Jurkat, Clone E6-1 (cell line): ENCODE data around the gene SPATA2.
"Not testable (repeated sequence)": the region's sequence is repeated elsewhere in the genome, so short reads cannot be mapped to it uniquely, and the experiment has no call there.

ENCODE experiments used
- DNase-seq: peaks from one replicate; pipeline ENCODE4 v3.0.0-alpha.2; 2011; ENCODE audit warnings: low read depth, low spot score
- H3K4me3 ChIP-seq: 2 replicates; pipeline ENCODE4 v1.5.1; 2011; ENCODE audit warnings: mild to moderate bottlenecking, low read length, control low read depth, moderate library complexity

SPATA2 gene

DNA sequence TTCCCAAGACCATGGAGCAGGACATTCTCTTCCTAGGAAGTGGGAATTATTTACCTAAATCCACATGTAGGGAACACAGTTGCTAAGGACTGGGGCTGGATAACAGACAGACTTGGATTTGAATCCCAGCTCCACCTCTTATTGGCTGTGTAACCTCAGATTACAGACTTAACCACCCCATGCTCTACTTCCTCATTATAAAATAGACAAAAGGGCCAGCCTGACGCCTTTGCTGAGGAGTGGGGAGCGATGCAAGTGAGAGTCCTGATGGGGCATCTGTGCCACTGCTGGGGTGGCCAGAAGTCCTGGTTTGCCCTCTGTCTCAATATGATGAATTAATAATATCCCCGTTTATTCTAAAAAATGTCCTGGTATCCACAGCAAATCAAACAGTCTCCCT lies 46.8 kb downstream of the SPATA2 start:
- DNase-seq: no peak
- no peak overlapping the region for H3K4me3 ChIP-seq

DNA sequence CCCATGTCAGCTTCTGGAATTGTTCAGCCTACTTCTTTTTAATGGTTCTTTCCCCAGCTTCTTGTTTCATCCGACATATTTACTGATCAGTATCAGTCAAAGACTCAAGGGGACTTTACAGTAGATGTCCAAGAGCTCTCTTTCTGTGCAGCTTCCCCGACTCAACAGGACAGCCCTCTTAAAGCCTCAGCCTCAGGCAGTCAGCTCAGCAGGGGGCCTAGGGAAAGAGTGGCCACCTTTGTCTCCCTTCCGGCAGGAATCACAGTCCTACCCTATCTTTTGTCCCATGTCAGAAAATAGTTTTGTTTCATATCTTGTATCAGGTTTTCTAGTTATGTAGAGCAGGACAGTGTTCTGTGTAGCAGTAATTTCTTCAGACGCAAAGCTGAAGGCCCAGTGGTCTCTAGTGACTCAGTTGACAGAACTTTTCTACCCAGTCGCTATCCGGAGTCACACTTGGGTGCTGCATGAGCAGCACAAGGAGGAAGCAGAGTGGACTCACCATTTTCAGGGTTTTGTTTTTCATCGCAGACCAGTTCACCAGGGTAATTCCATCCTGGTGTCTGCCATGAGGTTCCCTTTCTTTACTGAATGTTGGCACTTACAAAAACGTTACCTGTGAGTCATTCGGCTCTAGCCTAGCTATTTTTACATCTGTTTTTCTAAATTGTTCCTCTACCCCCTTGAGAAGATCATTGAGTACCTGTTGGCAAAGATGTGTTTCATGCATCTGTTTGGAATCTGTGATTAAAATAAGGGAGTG lies 47.7 kb downstream of the SPATA2 start:
- no peak overlapping the region for H3K4me3 ChIP-seq
- no peak for DNase-seq

DNA sequence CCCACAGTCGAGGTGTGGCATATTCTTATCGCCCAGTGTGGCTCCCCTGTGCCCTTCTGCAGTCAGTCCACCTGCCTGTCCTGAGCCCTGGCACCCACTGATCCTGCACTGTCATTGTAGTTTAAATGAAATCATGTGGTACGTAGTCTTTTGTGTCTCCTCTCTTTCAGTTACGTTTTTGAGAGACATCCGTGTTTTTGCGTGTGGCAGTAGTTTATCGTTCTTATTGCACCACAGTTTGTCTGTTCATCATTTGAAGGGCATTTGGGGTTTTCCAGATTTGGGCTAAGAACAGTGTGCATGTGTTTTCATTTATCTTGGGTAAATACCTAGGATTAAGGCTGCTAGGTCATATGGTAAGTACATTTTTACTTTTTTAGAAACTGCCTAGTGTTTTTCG lies 49.3 kb downstream of the SPATA2 start:
- H3K4me3 ChIP-seq: no peak overlapping the region
- no peak for DNase-seq

DNA sequence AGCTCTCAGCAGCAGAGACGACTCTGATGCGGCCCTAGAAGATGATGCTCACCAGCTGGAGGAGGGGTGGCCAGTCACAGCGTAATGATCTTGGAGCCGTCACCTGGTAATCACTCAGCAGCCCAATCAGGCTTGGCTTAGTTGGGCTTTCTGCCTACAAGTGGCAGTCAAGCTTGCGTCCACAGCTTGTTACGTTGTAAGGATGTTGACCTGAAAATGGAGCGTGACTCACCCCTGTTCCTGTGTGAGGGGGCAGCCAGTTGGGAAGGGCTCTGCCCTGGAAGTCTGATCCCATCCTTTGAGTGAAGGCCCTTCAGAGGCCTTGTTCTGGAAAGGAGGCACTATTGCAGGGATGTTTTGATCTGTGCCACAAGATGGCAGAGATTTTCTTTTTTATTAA lies 49.8 kb downstream of the SPATA2 start:
- H3K4me3 ChIP-seq: no peak overlapping the region
- DNase-seq: no peak

DNA sequence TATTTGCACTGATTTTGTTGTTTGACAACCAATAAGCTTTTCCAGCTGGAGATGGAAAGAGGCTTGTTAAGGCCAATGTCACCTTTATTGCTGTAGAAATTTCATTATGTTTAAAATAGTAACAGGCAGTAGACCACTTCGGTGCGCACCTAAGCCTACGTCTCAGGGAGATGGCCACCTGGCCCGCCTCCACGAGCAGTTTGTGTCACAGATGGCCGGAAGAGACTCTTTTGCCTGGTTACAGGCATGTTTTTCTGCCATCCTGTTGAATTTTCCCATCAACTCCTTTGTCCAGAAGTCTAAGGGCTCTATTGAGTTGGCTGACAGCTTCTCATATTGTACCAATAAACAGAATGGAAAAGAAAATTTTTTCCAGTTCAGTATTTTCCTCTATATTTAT lies 51.7 kb downstream of the SPATA2 start:
- DNase-seq: no peak
- no peak overlapping the region for H3K4me3 ChIP-seq

DNA sequence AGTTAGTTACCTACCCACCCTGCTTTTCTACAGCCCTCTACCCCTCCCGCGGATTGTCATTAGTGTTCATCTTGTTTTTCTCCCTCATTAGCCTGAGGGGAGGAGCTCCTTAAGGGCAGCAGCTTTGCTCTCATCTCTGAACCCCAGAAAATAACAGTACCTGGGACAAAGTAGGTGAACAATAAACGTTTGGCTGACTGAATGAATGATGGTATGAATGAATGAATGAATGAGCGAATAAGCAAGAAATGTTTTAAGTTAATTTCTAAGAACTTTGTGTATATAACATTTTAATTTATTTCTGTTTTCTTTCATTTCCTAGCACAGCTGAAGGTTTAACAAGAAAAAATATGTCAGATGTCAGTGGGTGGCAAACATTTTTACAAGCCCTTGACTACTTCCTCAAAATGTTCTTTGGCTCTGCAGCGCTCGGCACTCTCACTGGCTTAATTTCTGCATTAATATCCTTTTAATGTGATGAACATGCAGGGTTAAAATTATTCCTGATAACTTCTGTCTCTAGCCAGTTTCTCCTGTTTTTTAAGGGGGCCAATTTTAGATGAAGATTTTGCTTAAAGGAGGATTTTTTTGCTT lies 52.6 kb downstream of the SPATA2 start:
- H3K4me3 ChIP-seq: no peak overlapping the region
- DNase-seq: no peak

DNA sequence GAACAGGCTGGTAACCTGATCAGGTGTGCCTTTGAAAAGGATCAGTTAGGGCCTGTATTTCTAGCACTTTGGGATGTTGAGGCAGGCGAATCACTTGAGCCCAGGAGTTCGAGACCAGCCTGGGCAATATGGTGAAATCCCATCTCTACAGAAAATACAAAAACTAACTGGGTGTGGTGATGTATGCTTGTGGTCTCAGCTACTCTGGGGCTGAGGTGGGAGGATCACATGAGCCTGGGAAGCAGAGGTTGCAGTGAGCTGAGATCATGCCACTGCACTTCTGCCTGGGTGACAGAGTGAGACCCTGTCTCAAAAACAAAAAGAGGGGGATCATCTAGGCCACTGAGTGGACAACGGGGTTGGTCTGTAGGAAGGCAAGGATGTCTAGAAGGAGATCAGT lies 54.1 kb downstream of the SPATA2 start:
- not testable (repeated sequence) for DNase-seq, H3K4me3 ChIP-seq

DNA sequence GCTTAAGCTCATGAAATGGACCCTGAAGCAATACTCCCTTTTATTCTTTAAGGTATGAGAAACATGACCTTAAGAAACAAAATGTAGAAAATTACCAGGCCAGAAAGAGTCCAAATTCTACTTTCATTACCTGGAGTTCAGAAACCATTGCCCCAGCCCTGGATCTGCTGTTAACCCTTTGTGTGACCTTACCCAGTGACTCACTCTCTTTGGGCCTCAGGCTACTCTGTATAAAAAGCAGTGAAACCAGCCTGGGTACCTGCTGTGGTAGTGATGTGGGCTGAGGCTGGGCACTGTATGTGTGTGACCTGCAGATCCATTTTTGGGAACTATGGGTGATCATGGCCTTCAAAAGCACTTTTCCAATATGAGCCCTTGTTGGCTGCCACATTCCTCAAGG lies 55.5 kb downstream of the SPATA2 start:
- no peak overlapping the region for H3K4me3 ChIP-seq
- DNase-seq: no peak

DNA sequence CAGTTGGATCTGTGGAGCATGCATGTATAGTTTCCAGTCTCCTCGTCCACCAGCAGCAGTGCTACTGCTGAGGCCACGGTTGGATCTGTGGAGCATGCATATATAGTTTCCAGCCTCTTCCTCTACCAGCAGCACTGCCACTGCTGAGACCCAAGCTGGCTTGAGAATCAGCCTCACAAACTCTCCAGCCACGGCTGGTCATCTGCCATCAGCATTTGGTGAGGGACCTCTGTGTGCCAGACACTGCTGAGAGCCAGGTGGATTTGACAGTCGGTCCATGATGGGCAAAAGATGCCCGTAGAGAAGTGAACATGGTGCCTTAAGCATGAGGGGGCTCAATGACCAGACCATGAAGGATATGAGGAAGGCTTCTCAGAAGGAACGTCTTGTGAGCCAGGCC lies 56.3 kb downstream of the SPATA2 start:
- DNase-seq: no peak
- no peak overlapping the region for H3K4me3 ChIP-seq

DNA sequence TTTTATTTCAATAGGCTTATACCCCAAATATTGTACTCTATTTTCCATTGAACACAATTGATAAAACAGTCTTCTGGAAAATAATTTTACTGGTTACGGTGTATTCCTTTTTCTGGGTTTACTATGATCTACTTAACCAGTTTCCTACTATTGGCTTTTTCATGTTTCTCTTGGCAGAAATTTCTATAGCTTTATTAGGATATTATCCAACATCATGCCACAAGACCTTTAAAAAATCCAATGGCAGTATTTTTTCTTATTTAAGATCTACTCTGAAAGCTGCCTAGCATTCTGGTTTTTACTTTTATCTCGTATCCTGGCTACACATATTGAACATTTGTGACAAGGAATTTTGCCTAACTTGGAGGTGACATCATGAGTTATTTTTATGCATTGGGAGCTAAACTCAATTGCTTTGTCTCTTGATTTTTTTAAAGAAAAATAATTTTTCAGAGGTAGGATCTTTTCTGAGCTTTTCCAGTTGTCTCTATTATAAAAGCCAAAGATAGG lies 57.2 kb downstream of the SPATA2 start:
- H3K4me3 ChIP-seq: no peak overlapping the region
- no peak for DNase-seq

DNA sequence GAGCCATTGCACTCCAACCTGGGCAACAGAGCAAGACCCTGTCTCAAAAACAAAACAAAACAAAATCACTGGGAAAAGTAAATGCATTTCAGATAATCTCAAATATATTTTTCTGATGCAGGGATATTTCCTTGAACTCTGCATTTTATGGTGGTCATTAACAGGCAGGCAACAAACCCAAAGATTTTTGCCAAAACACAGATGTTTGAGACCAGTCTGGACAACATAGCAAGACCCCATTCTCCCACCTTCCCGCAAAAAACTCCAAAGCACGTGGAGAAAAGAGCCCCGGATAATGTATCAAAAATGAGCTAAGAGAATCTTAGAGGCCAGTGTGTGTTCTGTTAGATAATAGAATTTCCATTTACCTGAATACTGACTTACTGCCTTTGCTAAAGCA lies 58.4 kb downstream of the SPATA2 start:
- H3K4me3 ChIP-seq: no peak overlapping the region
- DNase-seq: no peak

DNA sequence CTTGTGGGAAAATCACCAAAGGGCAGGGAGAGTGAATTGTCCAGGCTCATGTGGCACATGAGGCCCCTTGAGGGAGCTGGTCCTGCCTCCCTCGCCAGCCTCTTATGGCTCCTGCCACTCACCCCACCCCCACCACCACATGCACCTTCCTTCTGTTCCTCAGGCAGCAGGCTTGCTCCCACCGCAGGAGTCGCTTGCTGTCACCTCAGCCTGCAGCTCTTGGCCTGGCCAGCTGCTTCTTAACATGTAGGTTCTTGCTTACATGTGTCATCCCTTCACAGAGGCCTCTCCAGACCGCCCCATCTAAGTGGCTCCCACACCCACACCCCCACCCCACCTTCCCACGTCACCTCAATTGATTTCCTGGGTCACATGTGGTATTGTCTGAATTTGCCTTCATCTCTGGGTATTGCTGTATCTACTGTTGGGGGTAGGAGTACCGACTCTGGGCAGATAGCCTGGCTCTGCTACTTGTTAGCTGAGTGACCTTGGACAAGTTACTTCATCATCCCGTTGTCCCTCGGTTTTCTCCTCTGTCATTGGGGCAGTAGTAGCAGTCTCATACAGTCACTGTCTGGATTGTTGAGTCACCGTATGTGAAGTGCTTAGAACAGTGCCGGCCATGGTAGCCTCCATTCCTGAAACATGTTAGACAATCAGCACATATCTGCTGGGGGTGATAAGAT lies 61.0 kb downstream of the SPATA2 start:
- no peak overlapping the region for H3K4me3 ChIP-seq
- DNase-seq: no peak

DNA sequence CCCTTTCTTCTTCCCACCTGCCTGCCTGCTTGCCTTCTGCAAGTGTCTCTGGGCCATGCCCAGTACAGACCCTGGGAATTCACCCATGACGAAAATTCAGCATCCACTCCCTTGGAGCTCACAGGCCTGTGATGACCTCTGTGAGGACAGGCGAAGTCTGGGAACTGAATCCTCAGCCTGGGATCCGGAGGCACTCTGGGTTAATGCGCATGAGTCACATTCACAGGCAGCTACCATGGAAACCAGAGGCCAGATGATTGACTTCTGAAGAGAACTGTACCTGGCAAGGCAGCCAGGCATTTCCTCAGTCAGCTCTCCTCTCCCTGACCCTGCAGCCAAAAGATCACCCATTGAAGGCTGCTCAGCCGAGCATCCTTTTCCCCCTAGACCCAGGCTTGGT lies 61.7 kb downstream of the SPATA2 start:
- no peak overlapping the region for H3K4me3 ChIP-seq
- no peak for DNase-seq
